Small intestine (tissue), 7 donors: ENCODE results near the gene PDRG1. TPM values are rescaled to one million over a fixed set of nuclear protein-coding genes. Genes with fewer than 3 reads are reported as not detected.
A peak's percentile ranks its signal among the peaks of the same experiment; 100 is the strongest.
"Not testable (repeated sequence)": the region's sequence is repeated elsewhere in the genome, so short reads cannot be mapped to it uniquely, and the experiment has no call there.

Source experiments
- DNase-seq, 2 donors: peaks; one replicate each; pipeline versions ENCODE4 v3.0.0 to v3.0.0-alpha.2; 2013
- FAIRE-seq: peaks from 2 replicates; lab custom pipeline; 2012; peaks lifted over from hg19 to GRCh38; lab: Jason Lieb, UNC
- H3K27ac ChIP-seq, 3 donors: one replicate each; pipeline ENCODE4 v1.5.1; 2013; ENCODE audit warnings: low read length in 2 of 3, mild to moderate bottlenecking in 2 of 3, control low read depth in 1 of 3, inconsistent platforms in 1 of 3, low read depth in 1 of 3, moderate library complexity in 1 of 3
- H3K27me3 ChIP-seq, 3 donors: one replicate each; pipeline ENCODE4 v1.6.1; 2013; ENCODE audit warnings: low read length in 3 of 3, inconsistent platforms in 1 of 3; ENCODE audit not compliant: control insufficient read depth in 3 of 3, insufficient read depth in 3 of 3
- H3K36me3 ChIP-seq, 3 donors: one replicate each; pipeline ENCODE4 v1.6.1; 2013; ENCODE audit warnings: low read length in 3 of 3, inconsistent platforms in 1 of 3, low read depth in 1 of 3, mild to moderate bottlenecking in 1 of 3, moderate library complexity in 1 of 3; ENCODE audit not compliant: control insufficient read depth in 3 of 3, insufficient read depth in 2 of 3
- H3K4me1 ChIP-seq, 3 donors: one replicate each; pipeline ENCODE4 v1.6.1; 2013; ENCODE audit warnings: low read length in 2 of 3, inconsistent platforms in 1 of 3, low read depth in 1 of 3, mild to moderate bottlenecking in 1 of 3, moderate library complexity in 1 of 3; ENCODE audit not compliant: control insufficient read depth in 3 of 3, insufficient read depth in 2 of 3
- H3K4me3 ChIP-seq, 3 donors: one replicate each; pipeline ENCODE4 v1.5.1; 2013; ENCODE audit warnings: low read length in 3 of 3, control low read depth in 1 of 3, inconsistent platforms in 1 of 3, low read depth in 1 of 3, mild to moderate bottlenecking in 1 of 3, moderate library complexity in 1 of 3
- H3K9me3 ChIP-seq, 2 donors: one replicate each; pipeline ENCODE4 v1.6.1; 2013; ENCODE audit warnings: low read depth in 1 of 2, low read length in 1 of 2; ENCODE audit not compliant: control insufficient read depth in 2 of 2, insufficient read depth in 1 of 2
- WGBS, 3 donors: extraction: QIAGEN DNeasy Blood & Tissue Kit; methylation state at CpG; one replicate each; pipeline ENCODE4 v1.1.7; 2013; 5-methylcytosine and 5-hydroxymethylcytosine counted together
- polyA plus RNA-seq, 4 donors: library from polyadenylated mRNA; stranded (reverse) in 3 of 4; unstranded in 1 of 4; fragments of 200-250 nt in 3 of 4; fragments of 120-200 nt in 1 of 4; gene quantifications; one replicate each; pipeline versions ENCODE4 v1.2.1 to v1.2.3, GENCODE V29; 2013
- donor health status: healthy with polysubstance abuse.
- donor health status: control.
- donor health status: control.
- donor health status: Bipolar disorder and iron deficiency.
- donor health status: healthy.

Gene PDRG1
- polyA plus RNA-seq, 4 donors = 14.2 to 18.3 (median 15.7) TPM

DNA sequence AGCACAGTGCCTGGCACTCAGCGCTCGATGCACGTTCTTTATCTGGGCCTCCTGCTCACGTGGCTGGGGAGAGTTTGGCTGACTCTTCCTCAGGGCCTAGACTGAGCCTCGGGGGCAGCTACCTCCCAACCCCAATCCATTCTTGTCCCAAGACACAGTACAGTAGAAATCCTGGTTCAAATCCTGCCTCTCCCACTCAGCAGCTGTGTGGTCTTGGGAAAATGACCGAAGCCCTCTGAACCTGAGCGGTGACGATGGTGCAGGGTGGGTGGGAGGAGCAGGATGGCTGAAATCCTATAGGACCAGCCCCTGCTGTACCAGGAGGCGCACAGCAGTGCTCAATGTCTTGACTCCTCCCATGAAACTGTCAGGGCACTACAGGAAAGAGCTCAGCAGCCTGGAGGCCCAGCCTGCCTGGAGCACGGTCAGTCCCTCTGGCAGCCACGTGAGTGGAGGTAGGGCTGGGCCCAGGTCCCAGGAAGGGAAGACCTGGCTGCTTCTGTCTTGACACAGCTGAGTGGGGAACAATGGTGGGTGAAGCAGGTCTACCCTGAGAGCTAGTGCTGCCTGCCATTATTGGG, 31.5 kb downstream of the PDRG1 start:
- FAIRE-seq (no peak), DNase-seq (peak in 1 of 2 donors; percentile 26)
- 70 to 74% (median 74%) methylated on average over 11 of the region's 11 CpGs for WGBS, 3 donors
- H3K36me3 ChIP-seq = no peaks in the 10 kb centered on the region
- peaks cover 0 to 28% (median 0%) of the 10 kb centered on the region in 3 donors for H3K4me1 ChIP-seq
- no peaks in the 10 kb centered on the region for H3K9me3 ChIP-seq
- H3K4me3 ChIP-seq = no peak overlapping the region
- no peak overlapping the region for H3K27ac ChIP-seq
- no peaks in the 10 kb centered on the region for H3K27me3 ChIP-seq

GRCh38 chr20:31919410-31920155, 32.3 kb downstream of the PDRG1 start:
- WGBS, 3 donors = 56 to 61% (median 59%) methylated on average over 6 of the region's 6 CpGs
- no peak overlapping the region for H3K4me3 ChIP-seq
- H3K27ac ChIP-seq = no peak overlapping the region
- no peaks in the 10 kb centered on the region for H3K27me3 ChIP-seq
- FAIRE-seq = no peak
- H3K4me1 ChIP-seq = peaks cover 0 to 24% (median 0%) of the 10 kb centered on the region in 3 donors
- DNase-seq = no peak
- no peaks in the 10 kb centered on the region for H3K9me3 ChIP-seq
- H3K36me3 ChIP-seq = no peaks in the 10 kb centered on the region

GRCh38 chr20:31918466-31919105, 33.3 kb downstream of the PDRG1 start:
- Histone ChIP-seq H3K27me3 (no peaks in the 10 kb centered on the region), H3K4me1 (peaks cover 0 to 23% (median 0%) of the 10 kb centered on the region in 3 donors), H3K4me3 (no peak overlapping the region), H3K9me3 (no peaks in the 10 kb centered on the region), H3K27ac (peak overlapping the region in 1 of 3 donors; percentile 19), H3K36me3 (no peaks in the 10 kb centered on the region)
- no peak for FAIRE-seq
- WGBS, 3 donors = 55 to 71% (median 62%) methylated on average over 7 of the region's 7 CpGs
- no peak for DNase-seq

- peak; percentile 5 to 55 for DNase-seq
- not testable (repeated sequence) for H3K4me3 ChIP-seq, FAIRE-seq, H3K36me3 ChIP-seq, H3K27me3 ChIP-seq, H3K9me3 ChIP-seq
- peak overlapping the region in 1 of 3 donors; percentile 19 for H3K27ac ChIP-seq
- 2 to 15% (median 12%) methylated on average over 7 of the region's 7 CpGs for WGBS, 3 donors
- peaks cover 0 to 23% (median 0%) of the 10 kb centered on the region in 3 donors for H3K4me1 ChIP-seq
Observed at GRCh38 chr20:31917962-31918412, 33.9 kb downstream of the PDRG1 start.

DNA sequence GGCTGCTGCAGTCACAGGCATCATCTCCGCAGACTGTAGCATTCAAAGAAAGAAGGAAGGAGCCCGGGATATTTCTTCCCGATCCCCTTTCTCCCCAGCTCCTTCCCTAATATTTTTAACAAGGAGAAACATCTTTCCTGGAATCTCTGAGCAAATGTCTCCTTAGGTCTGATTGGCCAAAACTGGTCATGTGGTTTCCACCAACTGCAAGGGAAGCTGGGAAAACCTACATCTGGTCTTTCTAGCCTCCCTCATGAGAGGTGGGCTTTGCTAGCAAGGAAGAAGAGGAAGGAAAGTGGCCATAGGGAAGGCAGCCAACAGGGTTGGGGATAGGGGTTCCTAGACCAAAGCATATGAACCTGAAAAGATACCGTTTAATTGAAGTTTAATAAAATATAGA, 35.1 kb downstream of the PDRG1 start:
- no peaks in the 10 kb centered on the region for H3K36me3 ChIP-seq
- no peaks in the 10 kb centered on the region for H3K9me3 ChIP-seq
- H3K27me3 ChIP-seq = no peaks in the 10 kb centered on the region
- H3K4me3 ChIP-seq = no peak overlapping the region
- DNase-seq (no peak), FAIRE-seq (no peak)
- no peak overlapping the region for H3K27ac ChIP-seq
- H3K4me1 ChIP-seq = peaks cover 0 to 23% (median 0%) of the 10 kb centered on the region in 3 donors
- 86 to 97% (median 96%) methylated on average over 4 of the region's 4 CpGs for WGBS, 3 donors

DNA sequence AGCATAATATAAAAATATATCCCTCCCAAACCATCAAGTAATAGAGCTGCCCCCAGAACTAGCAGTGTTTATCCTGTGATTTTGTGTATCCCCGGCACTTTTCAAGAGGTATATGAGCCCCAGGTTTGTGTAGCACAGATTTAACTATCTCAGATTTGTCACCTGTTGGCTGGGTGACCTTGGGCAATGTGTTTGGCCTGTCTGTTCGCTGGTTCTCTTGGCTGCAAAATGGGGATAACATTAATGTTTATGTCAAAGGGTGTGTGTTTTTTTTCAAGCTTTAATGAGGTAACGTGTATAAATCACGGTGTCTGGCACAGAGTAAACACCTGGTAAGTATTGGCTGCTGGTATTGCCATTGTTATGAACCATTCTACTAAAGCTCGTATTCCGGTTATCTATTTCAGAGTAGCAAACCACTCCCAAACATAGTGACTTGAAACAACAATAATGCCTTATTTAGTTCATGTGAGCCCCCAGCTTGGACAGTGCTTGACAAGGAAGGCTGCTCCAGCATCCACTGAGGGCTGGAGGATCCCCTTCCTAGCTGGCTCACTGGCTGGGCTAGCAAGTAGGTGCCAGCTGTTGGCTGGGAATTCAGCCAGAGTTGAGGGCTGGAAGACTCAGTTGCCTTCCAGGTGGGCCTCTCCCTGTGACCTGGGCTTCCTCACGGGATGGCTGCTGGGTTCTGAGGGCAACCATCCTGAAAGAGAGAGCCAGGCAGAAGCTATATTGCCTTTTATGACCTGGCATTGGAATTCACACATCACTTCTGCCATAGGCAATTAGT, 36.2 kb downstream of the PDRG1 start:
- WGBS, 3 donors = 47 to 58% (median 57%) methylated on average over 7 of the region's 7 CpGs
- no peak for FAIRE-seq
- H3K36me3 ChIP-seq = no peaks in the 10 kb centered on the region

DNA sequence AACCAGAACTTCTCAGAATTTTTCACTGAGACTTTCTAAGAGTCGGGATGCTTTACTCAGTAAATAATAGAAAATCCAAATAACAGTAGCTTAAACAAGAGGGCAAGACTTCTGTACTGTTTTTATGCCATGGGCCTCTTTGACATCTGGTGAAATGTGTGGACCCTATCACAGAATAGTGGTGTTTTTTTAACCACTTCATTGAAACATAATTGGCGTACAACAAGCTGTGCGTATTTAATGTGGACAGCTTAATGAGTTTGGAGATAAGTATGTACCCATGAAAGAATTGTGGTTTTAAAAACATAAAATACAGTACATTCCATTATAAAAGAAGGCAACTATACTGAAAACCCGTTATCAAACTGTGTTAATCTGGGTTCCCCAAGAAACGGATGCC, 37.7 kb downstream of the PDRG1 start:
- no peak overlapping the region for H3K4me3 ChIP-seq
- DNase-seq (no peak), FAIRE-seq (no peak)
- H3K4me1 ChIP-seq = peaks cover 0 to 10% (median 0%) of the 10 kb centered on the region in 3 donors
- WGBS, 3 donors = 82 to 85% (median 84%) methylated on average over 5 of the region's 5 CpGs
- H3K27ac ChIP-seq = no peak overlapping the region
- H3K27me3 ChIP-seq = no peaks in the 10 kb centered on the region
- no peaks in the 10 kb centered on the region for H3K36me3 ChIP-seq
- H3K9me3 ChIP-seq = no peaks in the 10 kb centered on the region

More for the DNA sequence above, 36.2 kb downstream of the PDRG1 start:
- Histone ChIP-seq H3K9me3 (no peaks in the 10 kb centered on the region), H3K4me1 (peaks cover 0 to 22% (median 0%) of the 10 kb centered on the region in 3 donors), H3K4me3 (no peak overlapping the region), H3K27me3 (no peaks in the 10 kb centered on the region), H3K27ac (no peak overlapping the region)
- DNase-seq = no peak
